Stimulated activated memory B cell treated with anti-CD40 and anti-IgM and Interleukin-4, amounts not matched to agents 10 μg/mL and 1 μg/mL and 100 μg/mL, for 72 hours (primary cell): ENCODE results near the gene NBPF1.
"Not testable (repeated sequence)": the region's sequence is repeated elsewhere in the genome, so short reads cannot be mapped to it uniquely, and the experiment has no call there.

Experiments
- ATAC-seq: fragments of 150-1000 bp; cut with Tn5 transposase; 2 replicates; pipeline ENCODE4 v1.10.0; 2021
- H3K27ac Mint-ChIP-seq: one replicate; pipeline ENCODE4 v1.8.0; 2022; ENCODE audit warnings: mild to moderate bottlenecking, mixed read lengths
- H3K27me3 Mint-ChIP-seq: one replicate; pipeline ENCODE4 v1.8.0; 2022; ENCODE audit warnings: mixed read lengths
- H3K36me3 Mint-ChIP-seq: one replicate; pipeline ENCODE4 v1.8.0; 2022; ENCODE audit warnings: mixed read lengths
- H3K4me1 Mint-ChIP-seq: one replicate; pipeline ENCODE4 v1.8.0; 2022; ENCODE audit warnings: mixed read lengths
- H3K4me3 Mint-ChIP-seq: one replicate; pipeline ENCODE4 v1.8.0; 2022; ENCODE audit warnings: mild to moderate bottlenecking, moderate library complexity, mixed read lengths
- H3K9me3 Mint-ChIP-seq: one replicate; pipeline ENCODE4 v1.8.0; 2022; ENCODE audit warnings: mixed read lengths

Gene NBPF1

DNA sequence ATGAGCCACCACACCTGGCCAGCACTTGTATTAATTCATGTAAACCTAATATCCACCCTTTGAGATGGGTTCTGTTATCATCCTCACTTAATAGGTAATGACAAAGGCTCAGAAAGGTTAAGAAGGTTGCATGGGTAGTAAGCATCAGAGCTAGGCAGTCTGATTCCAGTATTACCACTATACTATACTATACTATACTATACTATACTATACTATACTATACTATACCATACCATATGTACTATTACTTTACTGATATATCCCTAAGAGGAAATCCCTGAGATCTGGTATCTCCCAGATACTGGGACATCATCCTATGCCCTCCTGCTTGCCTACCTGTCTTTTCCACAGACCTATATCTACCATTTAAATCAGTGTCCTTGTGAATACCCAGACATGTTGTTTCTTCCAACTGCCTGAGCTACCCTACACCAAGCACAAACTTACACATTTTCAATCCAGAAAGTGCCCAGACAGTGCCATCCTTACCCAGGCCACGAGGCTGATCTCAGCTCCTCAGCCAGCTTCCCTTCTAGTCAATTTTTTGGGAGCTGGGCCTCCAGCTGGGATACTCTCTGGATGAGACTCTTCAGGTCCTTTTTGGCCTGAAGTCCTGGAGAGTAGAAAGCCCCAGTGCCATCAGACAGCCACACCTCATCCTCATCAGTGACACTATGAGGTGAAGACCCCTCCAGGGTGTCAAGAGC is 63.0 kb downstream of the NBPF1 start:
- not testable (repeated sequence) for H3K4me1 Mint-ChIP-seq, H3K27me3 Mint-ChIP-seq, H3K9me3 Mint-ChIP-seq, H3K4me3 Mint-ChIP-seq, H3K36me3 Mint-ChIP-seq, ATAC-seq, H3K27ac Mint-ChIP-seq

DNA sequence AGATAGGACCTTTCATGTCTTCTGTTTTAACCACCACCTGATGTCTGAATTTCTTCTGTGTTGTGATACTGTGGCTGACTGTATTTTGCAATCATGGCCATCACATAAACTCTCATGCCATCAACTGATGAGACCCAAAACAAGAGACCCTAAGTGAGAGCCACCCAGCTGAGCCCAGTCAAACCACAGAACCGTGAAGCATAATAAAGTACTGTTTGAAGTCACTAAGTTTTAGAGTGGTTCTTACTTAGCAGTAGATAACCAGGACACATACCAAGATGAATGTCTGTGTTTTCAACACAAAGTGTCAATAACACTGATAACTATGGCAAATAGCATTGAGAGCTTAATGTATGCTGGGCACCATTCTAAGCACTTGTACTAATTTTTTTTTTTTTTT is 63.8 kb downstream of the NBPF1 start:
- not testable (repeated sequence) for H3K27ac Mint-ChIP-seq, H3K4me1 Mint-ChIP-seq, H3K36me3 Mint-ChIP-seq, H3K4me3 Mint-ChIP-seq, H3K27me3 Mint-ChIP-seq, ATAC-seq, H3K9me3 Mint-ChIP-seq

DNA sequence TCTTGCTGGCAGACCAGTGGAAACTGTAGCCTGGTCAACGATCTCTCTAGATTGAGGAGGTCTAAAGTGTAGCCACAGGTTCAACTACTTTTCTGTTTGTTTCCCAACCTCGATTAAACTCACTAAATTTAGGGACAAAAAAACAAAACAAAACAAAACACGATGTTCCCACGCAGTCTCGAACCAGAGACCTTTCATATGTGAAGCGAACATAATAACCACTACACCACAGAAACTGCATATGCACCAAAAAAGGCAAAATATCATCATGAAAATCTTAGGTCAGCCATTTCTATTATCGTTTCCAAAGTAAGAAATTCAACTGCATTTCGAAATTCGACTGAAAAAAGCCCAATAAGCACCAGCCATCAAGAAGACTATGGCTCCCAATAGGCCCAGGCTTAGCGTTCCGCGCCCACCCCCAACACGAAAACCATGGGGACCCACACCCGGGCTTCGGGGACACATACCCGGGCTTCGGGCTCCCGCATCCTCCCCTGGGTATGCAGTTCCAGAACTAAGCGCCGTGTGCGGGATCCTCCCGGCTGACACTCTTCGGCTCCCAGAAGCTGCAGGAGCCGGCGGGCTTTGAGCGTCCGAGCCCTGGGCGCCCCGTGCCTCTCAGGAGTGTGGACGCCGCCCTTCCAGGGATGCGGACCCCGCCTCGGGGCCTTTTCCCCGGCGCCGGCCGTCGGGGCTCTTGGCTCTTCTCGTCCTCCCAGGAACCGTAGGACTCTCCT is 65.7 kb downstream of the NBPF1 start:
- peaks cover 10% of the 10 kb centered on the region for H3K27me3 Mint-ChIP-seq
- not testable (repeated sequence) for H3K9me3 Mint-ChIP-seq, H3K4me1 Mint-ChIP-seq, H3K27ac Mint-ChIP-seq, H3K36me3 Mint-ChIP-seq, ATAC-seq, H3K4me3 Mint-ChIP-seq

DNA sequence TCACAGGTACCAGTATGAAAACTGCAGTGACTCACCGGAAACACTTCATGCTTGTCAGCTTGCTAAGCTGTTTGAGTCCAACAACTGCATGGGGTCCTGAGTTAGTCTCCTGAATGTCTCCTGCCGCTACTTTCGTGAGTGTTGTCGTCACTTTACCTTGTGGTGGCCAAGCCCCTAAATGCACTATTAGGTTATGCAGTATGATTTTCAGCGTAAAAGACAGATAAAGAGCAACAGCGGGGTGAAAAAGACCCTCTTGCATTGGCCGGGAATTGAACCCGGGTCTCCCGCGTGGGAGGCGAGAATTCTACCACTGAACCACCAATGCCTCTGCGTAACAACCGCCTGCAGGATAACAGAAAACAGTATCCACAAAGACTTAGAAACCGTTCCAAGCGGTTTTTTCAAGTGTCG is 67.7 kb downstream of the NBPF1 start:
- peaks cover 10% of the 10 kb centered on the region for H3K27me3 Mint-ChIP-seq
- not testable (repeated sequence) for H3K4me1 Mint-ChIP-seq

DNA sequence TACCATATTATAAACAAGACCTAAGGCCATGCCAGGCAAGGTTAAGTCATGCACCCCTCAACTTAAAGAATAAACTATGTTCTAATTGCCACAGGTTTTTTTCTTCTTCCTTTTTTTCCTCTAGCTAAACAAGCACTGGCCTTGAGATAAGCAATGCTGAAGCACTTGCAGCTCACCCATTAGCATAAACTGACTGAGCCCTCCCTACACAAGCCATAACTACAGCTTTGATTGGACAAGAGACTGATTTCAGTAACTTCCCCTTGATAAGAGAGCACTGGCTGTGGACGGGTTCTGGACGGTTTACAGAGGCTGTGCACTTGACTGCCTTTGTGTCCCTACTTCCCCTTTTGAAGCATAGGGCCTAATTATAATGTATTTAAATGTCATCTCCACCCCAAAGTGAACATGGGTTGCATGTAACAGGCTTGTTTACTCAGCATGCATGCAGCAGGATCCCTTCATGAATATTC is 72.9 kb downstream of the NBPF1 start:
- not testable (repeated sequence) for ATAC-seq, H3K4me3 Mint-ChIP-seq, H3K27ac Mint-ChIP-seq, H3K9me3 Mint-ChIP-seq, H3K36me3 Mint-ChIP-seq
- Mint-ChIP-seq H3K4me1 (peaks cover 11% of the 10 kb centered on the region), H3K27me3 (peaks cover 10% of the 10 kb centered on the region)

More for the DNA sequence above, 67.7 kb downstream of the NBPF1 start:
- ATAC-seq, H3K27ac Mint-ChIP-seq, H3K36me3 Mint-ChIP-seq, H3K9me3 Mint-ChIP-seq, H3K4me3 Mint-ChIP-seq: not testable (repeated sequence)

DNA sequence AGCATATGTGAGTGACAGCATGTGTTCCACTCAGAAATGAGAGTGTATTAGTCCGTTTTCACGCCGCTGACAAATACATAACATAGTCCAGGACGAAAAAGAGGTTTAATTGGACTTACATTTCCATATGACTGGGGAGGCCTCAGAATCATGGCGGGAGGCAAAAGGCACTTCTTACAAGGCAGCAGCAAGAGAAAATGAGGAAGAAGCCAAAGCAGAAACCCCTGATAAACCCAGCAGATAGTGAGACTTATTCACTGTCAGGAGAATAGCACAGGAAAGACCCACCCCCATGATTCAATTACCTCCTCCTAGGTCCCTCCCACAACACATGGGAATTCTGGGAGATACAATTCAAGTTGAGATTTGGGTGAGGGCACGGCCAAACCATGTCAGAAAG is 75.8 kb downstream of the NBPF1 start:
- H3K9me3 Mint-ChIP-seq, H3K27ac Mint-ChIP-seq, ATAC-seq, H3K36me3 Mint-ChIP-seq, H3K4me3 Mint-ChIP-seq: not testable (repeated sequence)
- peaks cover 27% of the 10 kb centered on the region for H3K27me3 Mint-ChIP-seq
- H3K4me1 Mint-ChIP-seq = peaks cover 16% of the 10 kb centered on the region

DNA sequence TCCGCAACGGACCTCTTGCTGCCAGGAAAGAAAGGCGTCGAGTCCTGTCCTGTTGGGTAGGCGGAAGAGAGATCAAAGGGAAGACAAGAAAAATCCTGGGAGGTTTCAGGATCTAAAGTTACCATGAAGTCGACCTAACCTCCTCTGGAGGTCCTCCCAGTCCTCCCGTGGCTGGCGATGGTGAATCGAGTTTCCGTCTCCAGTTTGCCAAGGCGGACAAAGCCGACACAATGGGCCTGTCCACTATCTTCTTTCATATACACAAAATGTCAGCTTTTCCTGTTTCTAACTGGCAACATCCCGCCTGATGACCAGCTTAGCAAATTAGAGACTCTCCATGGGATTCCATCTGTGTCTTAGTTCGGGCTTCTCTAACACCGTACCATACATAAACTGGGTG is 76.6 kb downstream of the NBPF1 start:
- not testable (repeated sequence) for H3K9me3 Mint-ChIP-seq, H3K36me3 Mint-ChIP-seq, H3K27ac Mint-ChIP-seq, ATAC-seq, H3K4me3 Mint-ChIP-seq
- H3K27me3 Mint-ChIP-seq = peaks cover 33% of the 10 kb centered on the region
- H3K4me1 Mint-ChIP-seq = peaks cover 16% of the 10 kb centered on the region

DNA sequence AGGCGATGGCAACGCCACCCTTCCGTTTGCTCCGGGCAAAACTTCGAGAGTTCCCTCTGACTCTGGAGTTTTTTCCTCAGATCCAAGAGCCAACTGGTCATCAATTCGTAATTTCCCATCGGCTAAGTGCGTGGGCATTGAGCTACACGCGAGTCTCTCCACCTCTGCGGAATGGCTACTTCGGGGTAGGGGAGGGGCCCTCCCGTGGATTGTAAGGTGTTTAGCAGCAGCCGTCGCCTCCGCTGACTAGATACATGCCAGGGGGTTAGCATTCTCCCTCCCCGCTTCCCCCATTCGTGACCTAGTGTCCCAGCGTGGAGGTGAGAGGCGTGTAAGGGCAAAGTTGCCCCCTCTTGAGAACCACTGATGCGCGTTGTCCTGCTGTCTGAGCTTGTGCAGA is 77.5 kb downstream of the NBPF1 start:
- not testable (repeated sequence) for H3K9me3 Mint-ChIP-seq, H3K27ac Mint-ChIP-seq, ATAC-seq, H3K36me3 Mint-ChIP-seq, H3K4me3 Mint-ChIP-seq
- Mint-ChIP-seq H3K4me1 (peaks cover 16% of the 10 kb centered on the region), H3K27me3 (peaks cover 38% of the 10 kb centered on the region)

DNA sequence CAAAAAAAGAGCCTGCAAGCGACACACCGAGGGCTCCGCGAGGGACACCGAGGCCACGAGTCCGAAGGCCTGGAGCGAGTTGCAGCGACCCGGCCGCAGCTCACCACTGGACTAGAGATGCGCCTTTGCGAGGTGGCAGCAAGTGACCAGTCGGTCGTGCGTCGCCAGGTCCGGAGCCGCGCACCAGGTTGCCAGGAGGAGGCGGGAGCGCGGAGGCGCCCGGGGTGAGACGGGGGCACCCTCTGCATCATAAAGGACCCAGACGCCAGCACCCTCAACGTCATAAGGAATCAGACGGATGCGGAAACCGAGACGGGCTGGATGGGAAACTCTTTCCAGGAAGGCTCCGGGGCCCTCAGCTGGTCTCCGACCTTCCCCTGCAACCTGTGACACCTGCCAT is 77.9 kb downstream of the NBPF1 start:
- peaks cover 38% of the 10 kb centered on the region for H3K27me3 Mint-ChIP-seq
- H3K4me1 Mint-ChIP-seq = peaks cover 16% of the 10 kb centered on the region
- not testable (repeated sequence) for ATAC-seq, H3K36me3 Mint-ChIP-seq, H3K9me3 Mint-ChIP-seq, H3K27ac Mint-ChIP-seq
- H3K4me3 Mint-ChIP-seq = peak overlapping the region; percentile 28

DNA sequence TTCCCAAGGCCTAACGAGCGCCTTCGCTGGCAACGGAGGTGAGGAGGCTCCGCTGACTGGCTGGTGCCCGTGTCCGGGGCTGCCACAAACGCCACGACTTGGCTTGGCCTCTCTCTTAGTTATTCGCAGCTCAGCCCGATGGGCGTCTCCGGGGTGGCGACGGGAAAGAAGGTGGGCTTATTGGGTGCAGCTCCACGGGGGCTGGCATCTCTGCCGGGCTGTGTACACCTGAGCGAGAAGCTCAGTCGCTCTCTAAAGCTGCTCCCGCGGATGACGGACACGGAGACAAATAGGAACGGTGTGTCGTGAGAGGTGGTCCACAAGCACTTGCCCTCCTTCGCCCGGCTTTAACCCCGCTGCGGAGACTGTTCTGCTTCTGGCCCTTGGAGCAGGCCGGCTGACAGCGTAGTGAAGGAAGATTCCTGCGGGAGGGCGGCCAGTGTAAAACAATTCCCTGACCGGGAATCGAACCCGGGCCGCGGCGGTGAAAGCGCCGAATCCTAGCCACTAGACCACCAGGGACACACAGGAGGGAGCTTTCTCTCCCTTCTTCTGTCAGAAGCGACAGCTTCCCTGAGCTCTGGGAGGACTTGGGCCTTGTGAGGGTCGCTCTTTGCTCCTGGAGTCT is 78.4 kb downstream of the NBPF1 start:
- not testable (repeated sequence) for H3K36me3 Mint-ChIP-seq, H3K9me3 Mint-ChIP-seq, H3K27ac Mint-ChIP-seq
- H3K27me3 Mint-ChIP-seq = peaks cover 38% of the 10 kb centered on the region
- H3K4me3 Mint-ChIP-seq = peak overlapping the region; percentile 78
- ATAC-seq = peak; percentile 55
- H3K4me1 Mint-ChIP-seq = peaks cover 12% of the 10 kb centered on the region

DNA sequence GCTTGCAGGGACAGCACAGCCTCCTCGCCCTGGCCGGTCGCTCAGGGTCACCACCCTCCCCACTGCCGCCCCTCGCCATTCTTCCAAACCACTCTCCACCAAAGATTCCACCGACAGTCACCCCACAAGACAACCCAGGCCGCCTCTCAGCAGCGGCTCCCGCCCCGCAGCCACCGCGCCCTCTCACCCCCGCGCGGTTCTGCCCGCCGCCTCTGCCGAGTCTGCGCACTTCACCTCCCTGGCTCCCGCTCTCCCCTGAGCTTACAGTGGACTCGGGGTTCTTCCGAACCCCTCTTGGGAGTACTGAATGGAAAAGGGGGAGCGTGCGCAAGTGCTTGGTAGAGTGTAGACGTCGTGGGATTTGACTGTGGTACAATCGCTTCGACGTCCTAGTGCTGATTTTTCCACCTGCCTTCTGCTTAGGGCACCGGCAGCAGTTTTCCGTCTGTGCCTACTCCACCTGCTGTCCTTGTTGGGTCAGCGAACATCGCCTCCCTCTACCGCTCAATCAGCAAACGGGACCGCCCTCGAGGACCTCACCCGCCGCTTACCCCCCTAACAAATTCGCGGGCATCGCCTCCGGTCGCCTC is 79.0 kb downstream of the NBPF1 start:
- H3K27ac Mint-ChIP-seq, H3K9me3 Mint-ChIP-seq, H3K4me3 Mint-ChIP-seq, H3K36me3 Mint-ChIP-seq, ATAC-seq: not testable (repeated sequence)
- Mint-ChIP-seq H3K4me1 (peaks cover 12% of the 10 kb centered on the region), H3K27me3 (peaks cover 38% of the 10 kb centered on the region)

DNA sequence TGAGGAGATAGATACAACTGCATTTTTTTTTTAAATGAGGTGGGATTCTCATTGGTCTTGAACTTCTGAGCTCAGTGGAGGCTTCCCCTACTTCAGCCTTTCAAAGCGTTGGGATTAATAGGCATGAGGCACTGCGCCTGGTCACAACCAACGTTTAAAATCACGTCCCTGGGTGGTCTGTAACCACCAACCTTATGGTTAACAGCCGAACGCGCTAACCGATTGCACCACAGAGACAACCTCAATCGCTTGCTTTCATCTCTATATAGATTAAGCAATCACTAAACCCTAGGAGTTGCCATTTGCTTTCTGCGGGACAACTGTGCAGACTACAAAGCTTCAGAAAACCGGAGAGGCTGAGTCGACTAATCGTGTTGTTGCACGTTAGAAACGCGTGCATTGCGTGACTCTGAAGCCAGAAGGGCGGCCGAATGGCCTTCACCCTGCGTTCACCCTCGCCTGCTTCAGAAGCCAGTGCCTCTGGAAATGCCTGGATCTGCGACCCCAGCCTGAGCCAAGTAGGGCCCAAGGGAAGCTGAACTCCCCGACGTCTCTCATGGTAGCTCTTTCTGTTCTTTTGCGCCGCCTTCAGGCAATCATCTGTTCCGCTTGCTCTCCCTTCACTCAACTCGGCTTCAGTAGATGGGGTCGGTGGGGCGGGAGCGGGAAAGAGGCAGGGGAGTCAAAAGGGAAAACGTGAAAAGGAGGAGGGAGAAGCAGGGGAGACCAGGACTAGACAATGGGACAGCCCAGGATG is 81.0 kb downstream of the NBPF1 start:
- H3K27ac Mint-ChIP-seq = not testable (repeated sequence)

DNA sequence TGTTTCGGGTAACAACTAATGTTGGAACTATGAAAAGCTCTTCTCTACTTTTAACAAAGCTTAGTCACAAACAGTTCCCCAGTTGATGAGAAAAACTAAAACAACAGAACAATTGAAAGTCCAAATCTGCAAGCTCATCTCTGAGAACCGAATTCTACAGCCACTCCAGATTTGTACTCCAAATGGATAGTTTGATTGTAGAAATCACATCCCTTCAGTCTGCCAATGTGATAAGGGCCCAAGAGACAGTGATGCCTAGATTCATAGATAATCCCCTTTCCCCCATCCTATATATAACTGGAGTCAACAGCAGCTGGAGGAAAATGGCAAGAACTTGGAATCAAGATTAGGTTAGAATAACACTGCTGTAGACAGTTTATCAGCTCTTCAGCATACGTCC is 85.0 kb downstream of the NBPF1 start:
- peaks cover 20% of the 10 kb centered on the region for H3K27me3 Mint-ChIP-seq
- ATAC-seq, H3K4me1 Mint-ChIP-seq, H3K36me3 Mint-ChIP-seq, H3K27ac Mint-ChIP-seq, H3K4me3 Mint-ChIP-seq, H3K9me3 Mint-ChIP-seq: not testable (repeated sequence)

More for the DNA sequence above, 81.0 kb downstream of the NBPF1 start:
- H3K9me3 Mint-ChIP-seq, ATAC-seq, H3K4me3 Mint-ChIP-seq, H3K36me3 Mint-ChIP-seq: not testable (repeated sequence)
- Mint-ChIP-seq H3K27me3 (peaks cover 38% of the 10 kb centered on the region), H3K4me1 (peaks cover 12% of the 10 kb centered on the region)

DNA sequence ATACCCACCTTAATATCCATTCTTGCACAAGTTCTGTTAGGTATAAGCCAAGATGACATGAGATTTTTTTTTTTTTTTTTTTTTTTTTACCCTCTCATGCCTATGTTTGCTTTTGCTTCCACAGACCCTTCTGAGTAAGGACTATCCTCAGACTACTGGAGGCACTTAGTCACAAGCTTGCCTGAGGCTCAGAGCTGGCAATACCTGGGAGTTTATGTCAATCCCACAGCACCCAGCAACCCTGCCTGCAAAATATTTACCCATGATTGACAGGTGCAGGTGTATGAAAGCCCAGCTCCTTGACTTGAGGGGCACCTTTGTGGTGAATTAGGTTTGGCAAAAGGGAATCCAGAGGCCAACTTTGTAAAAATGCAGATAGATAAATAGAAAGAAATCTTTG is 87.6 kb downstream of the NBPF1 start:
- H3K4me1 Mint-ChIP-seq, H3K4me3 Mint-ChIP-seq, H3K27ac Mint-ChIP-seq, H3K9me3 Mint-ChIP-seq, ATAC-seq, H3K27me3 Mint-ChIP-seq, H3K36me3 Mint-ChIP-seq: not testable (repeated sequence)

DNA sequence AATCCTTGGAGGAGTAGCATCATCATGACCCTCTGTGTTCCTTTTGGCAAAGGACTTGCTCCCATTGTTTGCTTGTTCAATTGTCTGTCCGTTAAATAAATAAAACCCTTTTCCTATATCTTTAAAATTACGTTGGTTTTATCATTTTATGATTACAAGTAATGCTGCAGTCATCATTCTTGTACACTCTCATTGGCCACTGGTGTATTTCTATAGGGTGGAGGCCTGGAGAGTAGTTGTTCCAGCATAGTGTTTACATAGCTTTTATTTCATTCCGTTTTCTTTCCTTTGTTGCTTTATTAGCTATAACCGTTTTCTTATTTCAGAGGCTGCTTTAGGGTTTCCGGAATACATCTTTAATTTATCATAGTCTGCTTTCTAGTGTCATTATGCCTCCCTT is 91.7 kb downstream of the NBPF1 start:
- H3K27ac Mint-ChIP-seq, ATAC-seq, H3K4me3 Mint-ChIP-seq, H3K36me3 Mint-ChIP-seq, H3K4me1 Mint-ChIP-seq, H3K9me3 Mint-ChIP-seq: not testable (repeated sequence)
- H3K27me3 Mint-ChIP-seq = peaks cover 46% of the 10 kb centered on the region
